GM19035 (cell line): ENCODE data around the gene DUSP10.

Source experiments
- ATAC-seq: cut with Tn5 transposase; IDR thresholded peaks from one replicate; pipeline ENCODE4 v1.9.1; 2021; ENCODE audit not compliant: unreplicated experiment

The DUSP10 gene

DNA sequence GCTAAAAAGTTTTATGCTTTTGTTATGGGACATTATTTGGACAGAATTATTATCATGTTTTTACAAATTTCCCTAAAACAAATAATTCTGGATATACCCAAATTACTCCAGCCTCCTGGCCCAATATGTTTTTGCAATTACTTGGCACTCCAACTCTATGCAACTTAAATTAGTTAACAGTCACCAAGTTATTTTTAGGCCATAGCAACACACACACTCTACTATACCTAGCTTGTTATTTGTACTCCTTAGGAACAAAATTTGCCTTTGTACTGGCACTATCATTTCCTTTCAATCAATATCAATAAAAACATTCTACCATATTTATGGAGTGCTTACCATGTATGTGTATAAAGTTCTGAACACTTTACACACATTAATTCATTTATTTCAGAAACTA, 7.7 kb downstream of the DUSP10 start:
- no peak for ATAC-seq

DNA sequence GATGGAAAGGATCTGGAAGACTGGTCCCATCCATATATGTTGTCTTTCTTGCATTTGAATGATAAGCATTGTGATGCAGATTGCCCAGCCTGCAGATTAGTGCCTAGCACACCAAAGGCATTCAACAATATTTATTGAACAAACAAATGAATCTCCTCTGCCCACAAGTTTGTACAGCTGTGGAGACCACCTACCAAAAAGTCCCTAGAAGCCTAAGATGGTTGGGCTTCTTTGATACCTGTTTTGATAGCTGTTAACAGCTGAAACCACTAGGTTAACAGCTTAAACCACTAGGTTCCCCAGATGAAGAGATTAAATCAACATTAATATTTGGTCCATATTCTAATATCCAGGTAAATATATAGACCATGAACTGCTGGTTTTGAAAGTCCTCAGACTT, 9.8 kb downstream of the DUSP10 start:
- no peak for ATAC-seq

DNA sequence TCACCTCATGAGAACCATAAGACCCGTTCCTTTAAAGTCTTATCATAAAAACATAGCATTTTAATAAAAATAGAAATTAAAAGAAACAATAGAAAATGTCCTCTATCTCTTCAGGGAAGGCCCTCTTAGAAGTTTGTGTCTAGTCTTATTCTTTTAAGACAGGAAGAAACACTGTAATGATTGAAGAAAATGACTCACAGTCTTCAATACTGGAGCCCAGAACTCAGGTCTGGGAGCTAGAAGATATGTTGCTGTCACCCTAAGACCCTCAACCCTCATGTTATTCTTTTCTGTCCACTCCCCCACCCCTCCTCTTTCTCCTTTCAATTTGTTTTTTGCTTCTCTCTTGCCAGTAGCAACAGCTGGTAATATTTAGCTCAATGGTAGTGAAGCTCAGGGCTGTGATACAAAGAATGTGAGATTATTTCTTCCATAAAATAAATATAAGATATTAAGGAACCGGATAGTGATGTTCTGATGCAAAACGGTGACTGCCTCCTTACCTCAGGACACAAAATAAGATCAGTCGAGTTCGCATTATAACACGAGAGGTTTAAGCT, 12.0 kb downstream of the DUSP10 start:
- no peak for ATAC-seq

DNA sequence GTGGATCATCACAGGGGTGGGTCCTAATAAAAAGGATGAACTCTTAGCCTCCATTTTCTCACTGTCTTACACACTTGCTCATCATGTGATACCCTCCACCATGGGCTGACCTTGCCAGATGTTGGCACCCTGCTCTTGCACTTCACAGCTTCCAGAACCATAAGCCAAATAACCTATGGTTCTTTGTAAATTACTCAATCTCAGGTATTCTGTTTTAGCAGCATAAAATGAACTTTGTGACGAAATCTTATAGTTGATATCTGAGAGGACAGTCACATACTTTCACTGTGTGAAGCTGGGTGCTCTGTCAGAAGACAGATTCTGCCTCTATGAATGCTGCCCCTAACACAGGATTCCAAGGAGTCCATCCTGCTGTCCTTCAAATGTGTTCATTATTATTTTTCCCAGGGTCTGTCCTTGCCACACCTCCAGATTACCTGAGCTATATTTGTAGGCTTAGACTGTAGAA, 13.8 kb downstream of the DUSP10 start:
- no peak for ATAC-seq

DNA sequence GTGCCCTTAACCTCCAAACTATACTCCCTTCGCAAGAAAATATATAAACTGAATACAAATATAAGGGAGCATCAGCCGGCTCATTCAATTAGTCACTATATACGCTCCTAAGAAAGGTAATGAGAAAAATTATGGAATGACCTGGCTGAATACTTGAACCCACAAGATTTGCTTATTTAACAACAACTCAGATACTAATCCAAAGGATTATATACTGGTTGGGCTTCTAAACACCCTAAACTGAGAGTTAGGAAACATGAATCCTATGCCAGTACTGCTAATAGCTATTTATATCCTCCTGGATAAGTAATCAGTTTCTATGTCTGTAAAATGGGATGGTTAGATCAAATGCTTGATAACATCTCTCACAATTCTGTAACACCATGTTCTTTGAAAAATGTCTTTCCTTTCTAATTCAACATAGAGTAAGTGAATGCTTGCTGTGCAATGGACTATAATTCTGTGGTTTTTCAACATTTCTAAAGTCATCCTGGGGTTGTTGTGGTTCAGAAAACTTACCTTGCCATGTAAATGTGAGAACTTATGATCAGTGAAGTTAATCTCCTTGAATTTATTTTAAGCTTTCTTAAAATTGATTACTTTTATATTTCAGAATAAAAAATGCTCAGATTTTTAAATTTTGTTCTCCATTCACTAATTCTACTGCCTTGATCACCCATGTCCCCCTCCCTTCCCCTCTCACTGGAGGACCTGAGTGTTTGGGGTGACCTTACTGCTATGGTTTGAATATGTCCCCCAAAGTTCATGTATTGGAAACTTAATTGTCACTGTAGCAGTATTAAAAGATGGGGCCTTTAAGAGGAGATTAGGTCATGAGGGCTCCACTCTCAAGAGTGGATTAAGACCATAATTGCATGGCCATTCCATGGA, 14.5 kb downstream of the DUSP10 start:
- no peak for ATAC-seq

DNA sequence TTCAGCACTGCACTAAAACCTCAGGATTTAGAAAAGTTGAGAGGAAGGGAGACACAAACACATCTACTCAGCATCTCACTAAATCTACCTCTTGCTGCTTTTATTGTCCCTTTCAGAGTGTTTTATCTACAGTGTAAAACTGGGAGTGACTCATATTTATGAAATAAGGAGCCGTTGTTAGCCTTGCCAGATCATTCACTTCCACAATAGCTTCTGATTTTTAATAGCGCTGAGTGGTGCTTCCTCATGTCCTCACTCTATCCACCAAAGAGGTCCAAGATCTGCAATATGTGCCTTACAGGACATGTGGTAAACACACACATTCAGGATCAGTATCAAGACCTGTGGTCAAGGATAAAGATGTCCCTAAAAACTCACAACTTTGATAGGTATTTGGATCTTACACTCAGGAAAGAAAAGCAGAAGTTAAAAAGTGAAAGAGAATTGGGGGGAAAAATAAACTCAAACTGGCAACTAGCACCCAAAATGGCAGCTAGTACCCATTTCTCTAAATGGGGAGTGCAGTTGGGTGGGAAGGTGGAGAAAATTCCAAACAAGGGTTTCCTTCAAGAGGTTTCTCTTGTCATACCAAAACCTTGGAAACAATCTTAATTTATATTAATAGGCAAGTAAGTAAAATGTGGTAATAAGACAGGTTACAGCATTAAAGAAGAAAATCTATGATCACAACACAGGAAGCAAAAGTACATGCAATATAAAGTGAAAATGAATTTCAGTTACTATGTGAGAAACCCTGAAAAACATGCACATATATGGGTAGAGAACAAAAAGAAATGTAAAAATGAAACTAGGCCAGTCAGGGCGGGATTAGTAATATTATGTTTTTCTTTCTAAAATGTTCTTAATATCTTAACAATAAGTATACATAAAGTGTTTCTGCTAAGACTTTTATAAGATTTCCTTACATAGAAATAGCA, 15.9 kb downstream of the DUSP10 start:
- ATAC-seq = peak; percentile 77

DNA sequence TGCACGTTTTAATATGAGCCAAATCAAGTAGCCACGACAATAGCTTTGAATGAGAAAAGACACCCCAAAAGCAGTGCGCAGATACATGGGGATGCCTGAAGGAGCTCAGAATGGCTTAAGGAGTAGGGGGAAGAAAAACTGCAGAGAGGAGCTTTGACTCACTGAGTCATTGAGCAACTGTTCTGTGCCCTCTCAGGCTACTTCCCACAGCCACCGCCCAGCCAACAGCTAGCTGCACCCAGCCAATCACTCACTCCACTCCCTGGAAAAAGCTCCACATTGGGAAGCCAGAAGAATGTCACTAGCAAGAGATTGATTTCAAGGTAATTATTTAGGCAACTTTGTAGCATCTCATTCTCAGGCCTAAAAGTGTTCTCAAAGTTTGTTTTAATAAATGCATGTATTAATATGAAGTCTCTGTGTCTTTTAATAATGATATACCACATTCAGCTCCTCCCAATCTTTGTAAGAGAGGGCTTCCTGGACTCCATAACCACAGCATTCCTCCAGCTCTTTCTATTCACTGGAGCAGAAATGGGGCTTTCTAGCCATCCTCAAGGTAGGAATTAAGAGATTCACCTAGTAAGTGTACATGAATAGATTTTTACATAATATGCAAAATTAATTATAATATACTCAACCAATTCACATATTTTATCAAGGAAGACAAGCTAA, 16.8 kb downstream of the DUSP10 start:
- no peak for ATAC-seq

DNA sequence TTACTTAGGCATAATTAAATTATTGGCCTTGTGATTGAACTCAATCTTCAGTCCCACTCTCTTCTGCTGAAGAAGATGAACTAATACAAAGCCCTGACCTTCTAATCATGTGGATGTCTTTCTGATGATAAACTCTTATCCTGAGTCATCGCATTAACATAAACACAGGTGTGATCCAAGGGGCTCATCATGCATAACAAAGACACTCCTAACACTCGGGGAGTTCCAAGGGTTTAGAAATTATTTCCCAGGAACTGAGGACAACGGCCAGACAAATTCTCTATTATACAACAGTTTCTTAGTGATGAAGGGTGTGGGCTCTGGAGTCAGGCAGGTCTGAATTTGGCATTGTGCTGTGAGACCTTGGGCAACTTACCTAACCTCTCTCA, 18.0 kb downstream of the DUSP10 start:
- no peak for ATAC-seq

DNA sequence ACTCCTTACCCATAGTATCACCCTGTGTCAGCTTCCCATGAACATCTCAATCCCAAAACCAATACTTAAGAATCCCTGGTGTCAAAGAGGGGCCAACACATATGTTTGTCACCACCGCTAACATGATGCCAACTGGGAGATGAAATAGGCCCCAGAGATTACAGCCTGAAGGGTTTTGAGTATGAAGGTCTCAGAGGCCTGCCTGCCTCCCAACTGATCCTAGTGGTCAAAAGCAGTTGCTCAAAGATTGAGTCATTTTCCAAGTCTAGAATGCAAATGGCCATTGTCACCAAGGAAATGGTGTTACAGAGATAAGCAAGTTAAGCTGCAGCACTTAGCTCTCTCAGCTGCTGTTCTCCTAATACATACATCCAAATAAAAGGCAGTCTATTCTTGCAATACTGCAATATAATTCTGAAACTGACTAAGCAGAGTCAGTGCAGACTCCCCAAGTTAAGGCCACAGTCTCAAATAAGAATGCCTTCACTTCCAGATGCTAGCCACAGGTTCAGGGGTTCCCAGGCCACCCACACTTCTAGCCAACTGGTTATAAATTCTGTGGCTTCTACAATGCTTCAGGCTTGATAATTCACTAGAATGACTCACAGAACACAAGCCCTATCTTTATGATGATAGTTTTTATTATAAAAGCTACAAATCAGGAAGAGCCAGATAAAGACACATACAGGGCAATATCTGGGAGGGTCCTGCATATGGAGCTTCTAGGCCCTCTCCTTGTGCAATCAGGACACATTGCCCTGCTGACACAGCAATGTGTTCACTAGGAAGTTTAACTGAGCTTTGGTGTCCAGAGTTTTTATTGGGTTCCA, 18.7 kb downstream of the DUSP10 start:
- no peak for ATAC-seq

DNA sequence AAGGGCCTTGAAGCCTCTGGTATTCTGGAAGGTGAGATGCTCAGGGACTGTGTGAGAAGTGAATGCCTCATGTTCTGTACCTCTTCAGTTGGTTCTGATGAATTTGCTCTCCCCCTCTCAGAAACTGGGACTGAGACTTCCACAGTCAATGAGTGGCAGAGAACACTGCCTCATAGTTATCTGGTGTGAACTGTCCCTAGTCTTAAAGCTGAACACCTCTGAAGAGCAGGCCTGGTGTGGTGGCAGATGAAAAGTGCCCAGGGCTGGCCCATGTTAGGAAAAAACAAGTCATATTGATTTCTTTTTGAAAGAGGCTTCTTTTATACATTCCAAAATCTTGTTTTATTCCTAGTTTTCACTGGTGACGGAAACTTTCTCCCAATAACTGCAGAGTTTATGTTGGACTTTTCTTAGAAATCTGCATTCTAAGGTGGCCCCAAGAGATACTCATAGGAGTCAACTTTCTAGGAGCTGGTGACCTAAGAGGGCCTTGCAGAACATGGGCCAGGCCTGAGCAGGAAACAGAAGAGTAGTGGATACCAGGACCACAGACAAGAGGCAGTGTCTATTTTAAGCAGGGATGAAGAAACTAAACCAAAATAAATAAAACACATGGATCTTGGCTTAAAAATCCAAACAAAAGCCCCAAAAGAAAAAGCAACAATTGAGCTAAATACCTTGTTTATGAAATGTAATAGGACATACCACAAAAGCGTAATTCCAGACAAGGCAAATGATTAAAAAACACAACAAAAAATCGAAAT, 19.5 kb downstream of the DUSP10 start:
- no peak for ATAC-seq

DNA sequence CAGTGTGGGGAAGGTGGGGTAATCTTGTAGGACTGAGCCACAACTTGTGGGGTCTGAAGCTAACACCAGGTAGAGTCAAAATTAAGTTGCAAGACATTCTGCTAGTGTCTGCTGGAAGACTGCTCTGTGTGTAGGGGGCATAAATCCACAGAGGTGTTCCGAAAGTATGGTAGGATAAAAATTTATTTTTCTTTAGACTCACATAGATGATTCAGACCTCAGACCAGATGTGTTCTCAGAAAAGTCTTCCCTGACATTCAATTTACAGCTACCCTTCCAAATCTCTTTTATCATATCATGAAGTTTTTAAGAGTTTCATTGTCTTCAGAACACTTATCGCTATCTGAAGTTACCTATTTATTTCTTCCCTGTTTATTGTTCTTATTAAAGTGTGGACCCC, 21.3 kb downstream of the DUSP10 start:
- ATAC-seq = no peak

DNA sequence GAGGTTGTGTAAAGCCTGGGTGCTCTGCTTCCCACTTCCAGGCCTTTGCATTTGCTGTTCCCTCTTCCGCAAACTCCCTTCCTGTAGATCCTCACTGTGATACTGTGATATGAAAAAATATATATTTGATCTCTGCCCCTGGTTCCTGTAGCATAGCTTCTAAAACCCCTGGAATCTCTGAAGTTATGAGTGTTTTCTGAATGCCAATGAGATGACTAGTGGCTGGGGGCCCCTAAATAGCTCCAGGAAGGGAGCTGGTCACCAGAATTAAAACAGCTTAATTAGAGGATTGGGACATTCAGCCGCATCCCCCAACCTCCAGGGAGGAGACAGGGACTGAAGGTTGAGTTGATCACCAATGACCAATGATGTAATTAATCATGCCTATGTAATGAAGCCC, 21.9 kb downstream of the DUSP10 start:
- no peak for ATAC-seq

DNA sequence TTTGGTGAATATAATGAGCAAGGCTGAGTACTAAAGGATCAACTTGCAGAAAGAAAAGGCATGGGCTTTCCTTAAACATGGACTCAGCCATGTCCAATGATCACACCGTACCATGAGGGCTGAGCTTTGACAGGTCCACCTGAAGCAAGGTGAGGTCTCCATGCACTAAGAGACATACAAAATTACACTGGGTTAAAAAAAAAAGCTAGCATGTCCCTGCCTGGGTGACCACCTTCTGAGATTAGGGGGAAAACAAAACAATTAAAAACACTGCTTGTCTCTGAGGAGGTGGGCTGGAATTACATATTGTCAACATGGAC, 22.7 kb downstream of the DUSP10 start:
- ATAC-seq = no peak

DNA sequence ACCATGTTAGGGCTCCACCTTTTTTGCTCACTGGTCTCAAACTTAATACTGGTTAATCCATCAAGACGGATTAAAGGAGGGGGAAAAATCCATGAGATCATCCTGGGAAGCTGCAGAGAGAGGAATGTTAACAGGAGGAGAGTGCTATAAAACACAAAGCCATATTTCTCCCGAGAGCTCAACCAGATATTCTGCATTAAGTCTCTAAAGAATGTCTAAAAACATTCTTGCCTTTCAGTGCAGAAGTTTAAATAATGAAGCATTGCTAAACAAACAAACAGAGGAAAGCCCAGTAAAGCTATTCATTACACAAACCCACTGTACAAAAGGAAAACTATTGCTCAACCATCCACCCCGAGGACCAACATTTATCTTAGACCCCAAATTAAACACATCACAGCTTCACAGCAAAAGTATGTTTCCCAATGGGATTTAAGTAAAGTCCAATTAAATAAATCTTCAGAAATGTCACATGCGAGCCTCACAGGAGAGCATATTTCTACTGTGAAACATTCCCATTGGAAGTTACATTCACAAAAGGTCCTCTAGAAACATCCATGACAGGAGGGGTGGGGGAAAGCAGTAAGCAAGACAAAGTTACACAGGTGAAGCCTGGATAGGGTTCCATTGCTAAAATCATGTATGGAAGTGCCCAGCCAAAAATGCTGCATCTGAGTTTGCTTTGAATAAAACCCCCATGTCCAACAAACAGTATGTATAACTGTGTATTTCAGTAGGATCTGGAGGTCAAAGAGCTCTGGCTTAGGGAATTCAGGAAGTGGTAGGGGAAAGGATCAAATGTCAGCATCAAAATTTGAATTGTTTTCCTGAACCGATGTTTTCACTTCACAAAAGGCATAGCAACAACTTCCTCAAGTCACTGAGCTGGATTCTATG, 23.3 kb downstream of the DUSP10 start:
- no peak for ATAC-seq

DNA sequence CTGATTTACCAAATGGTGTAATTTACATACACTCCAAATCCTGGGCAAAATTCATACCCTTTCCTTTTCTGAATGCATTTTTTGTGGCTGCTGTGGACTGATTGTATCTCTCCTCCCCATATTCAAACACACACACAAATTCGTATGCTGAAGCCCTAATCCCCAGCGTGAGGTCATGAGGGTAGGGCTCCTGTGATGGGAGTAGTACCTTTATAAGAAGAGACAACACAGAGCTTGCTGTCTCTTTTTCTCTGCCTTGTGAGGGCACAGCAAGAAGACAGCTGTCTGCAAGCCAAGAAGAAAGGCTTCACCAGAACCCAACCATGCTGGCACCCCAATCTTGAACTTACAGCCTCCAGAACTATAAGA, 24.4 kb downstream of the DUSP10 start:
- no peak for ATAC-seq

DNA sequence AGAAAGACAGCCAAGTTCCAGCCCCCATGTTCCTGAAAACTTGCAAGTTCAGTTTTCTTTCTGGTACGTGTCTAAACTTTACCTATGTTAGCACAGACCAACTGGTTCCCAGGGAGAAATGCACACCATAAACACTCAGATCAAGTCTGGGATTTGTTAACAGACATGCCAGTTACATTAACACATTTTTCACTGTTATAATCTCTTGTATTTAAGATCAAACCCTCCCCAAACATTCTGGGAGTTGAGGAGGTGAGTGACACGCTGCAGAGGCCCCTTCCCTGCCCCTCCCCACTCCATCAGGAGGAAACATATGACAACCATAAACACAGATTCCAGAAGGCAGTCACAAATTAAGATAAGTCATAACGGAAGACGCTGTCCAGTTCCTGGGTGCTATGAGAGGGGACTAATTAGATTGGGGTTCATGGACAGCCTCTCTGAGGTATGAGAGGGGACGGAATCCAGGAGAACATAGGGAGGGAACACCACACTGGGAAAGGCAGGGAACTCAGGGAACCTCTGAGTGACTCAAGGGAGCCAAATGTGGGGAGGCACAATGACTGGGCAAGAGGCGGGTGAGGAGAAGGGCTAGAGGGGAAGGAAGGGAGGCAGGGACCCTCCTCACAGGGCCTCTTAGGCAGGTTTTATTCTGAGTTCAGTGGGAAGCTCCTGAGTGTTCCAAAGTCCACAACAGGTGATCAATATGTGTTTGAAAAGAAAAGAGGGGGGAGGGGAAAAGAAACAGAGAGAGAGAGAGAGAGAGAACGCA, 25.0 kb downstream of the DUSP10 start:
- ATAC-seq = no peak

DNA sequence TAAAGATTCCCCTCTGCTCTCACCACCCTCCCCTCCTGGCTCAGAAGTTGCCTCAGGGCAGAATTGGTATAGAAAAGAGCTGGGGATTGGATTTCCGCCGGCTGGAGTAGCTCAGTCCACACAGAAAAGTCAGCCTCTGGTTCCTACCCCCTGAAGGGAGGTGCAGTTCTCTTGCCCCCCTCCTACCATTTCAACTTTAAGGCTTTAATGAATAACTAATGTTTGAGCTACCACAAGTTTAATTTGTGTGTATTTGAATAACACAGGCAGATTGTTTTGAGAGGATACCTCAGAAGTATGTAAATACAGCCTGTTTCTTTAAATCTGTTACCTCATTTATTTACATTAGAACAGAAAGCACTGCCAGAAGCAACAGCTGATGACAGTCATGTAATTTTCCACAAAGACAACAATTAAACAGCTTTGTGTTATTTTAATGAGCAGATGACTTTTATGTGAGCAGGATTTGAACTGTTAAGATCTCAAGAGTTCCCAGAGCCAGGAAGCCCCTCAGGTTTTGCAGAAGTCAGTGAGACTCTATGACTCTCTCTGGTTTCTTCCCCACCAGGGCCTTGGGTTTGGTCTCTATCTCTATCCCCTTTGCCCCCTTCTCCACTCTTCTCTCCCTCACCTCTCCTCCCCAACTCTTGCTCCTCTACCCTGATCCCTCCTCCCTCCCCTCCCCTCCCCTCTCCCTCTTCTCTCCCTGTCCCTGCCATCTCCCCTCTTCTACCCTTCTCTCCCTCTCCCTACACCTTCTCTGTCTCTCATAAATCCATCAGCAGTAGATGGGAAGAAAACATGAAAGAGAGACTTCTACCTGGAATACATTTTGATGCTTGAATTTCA, 26.3 kb downstream of the DUSP10 start:
- no peak for ATAC-seq
